NCI-H1092 (cell line): ENCODE results near the gene GRM2.

ENCODE experiments used
- DNase-seq: peaks from one replicate; lab custom pipeline; 2025; lab: John Stamatoyannopoulos, UW

Gene GRM2

GRCh38 chr3:51706788-51707731, at the start of gene GRM2:
TSS of gene GRM2 (plus strand) at chr3:51707068. CDS start at chr3:51708984, 1,916 bp downstream.
- peak; percentile 69 for DNase-seq

GRCh38 chr3:51657234-51657633, 49.6 kb upstream of the GRM2 start:
- no peak for DNase-seq

GRCh38 chr3:51659942-51660341, 46.9 kb upstream of the GRM2 start:
- no peak for DNase-seq

GRCh38 chr3:51662456-51662855, 44.4 kb upstream of the GRM2 start:
- no peak for DNase-seq

GRCh38 chr3:51668756-51669155, 38.1 kb upstream of the GRM2 start:
- DNase-seq = no peak

GRCh38 chr3:51669241-51670052, 37.4 kb upstream of the GRM2 start:
- peak; percentile 29 for DNase-seq

- no peak for DNase-seq
Measured at GRCh38 chr3:51670053-51670822, 36.6 kb upstream of the GRM2 start.

- peak; percentile 53 for DNase-seq
Measured at GRCh38 chr3:51670823-51671733, 35.8 kb upstream of the GRM2 start, which contains the start of gene TEX264. TSS of gene TEX264 (plus strand) at chr3:51671252. CDS start at chr3:51674305, 3,053 bp downstream.

GRCh38 chr3:51671734-51672475, 35.0 kb upstream of the GRM2 start:
- DNase-seq = peak; percentile 22

GRCh38 chr3:51673181-51673801, 33.6 kb upstream of the GRM2 start:
- DNase-seq = no peak

GRCh38 chr3:51673802-51674654, 32.8 kb upstream of the GRM2 start:
- DNase-seq = no peak

GRCh38 chr3:51675201-51675611, 31.7 kb upstream of the GRM2 start:
- DNase-seq = no peak

GRCh38 chr3:51676102-51676640, 30.7 kb upstream of the GRM2 start:
- DNase-seq = no peak

GRCh38 chr3:51677358-51677757, 29.5 kb upstream of the GRM2 start:
- DNase-seq = no peak

GRCh38 chr3:51678186-51678585, 28.7 kb upstream of the GRM2 start:
- DNase-seq = no peak

- no peak for DNase-seq
Measured at GRCh38 chr3:51678641-51679040, 28.2 kb upstream of the GRM2 start.

- no peak for DNase-seq
Measured at GRCh38 chr3:51679318-51679717, 27.6 kb upstream of the GRM2 start.

GRCh38 chr3:51679777-51680176, 27.1 kb upstream of the GRM2 start:
- DNase-seq = no peak
